WTC11 (cell line): ENCODE results near the gene SSRP1. TPM values are rescaled to one million over a fixed set of nuclear protein-coding genes. Genes with fewer than 3 reads are reported as not detected.
"Not testable (repeated sequence)": the region's sequence is repeated elsewhere in the genome, so short reads cannot be mapped to it uniquely, and the experiment has no call there.

Experiments
- ATAC-seq: fragments of 200-7000 bp; cut with Tn5 transposase; 2 replicates; pipeline ENCODE4 v1.10.0; 2021; ENCODE audit warnings: mild to moderate bottlenecking, moderate library complexity
- CTCF ChIA-PET: fragments of 300-600 bp; sonication (Branson Sonifier 250); formaldehyde crosslinking; loops from one replicate; lab custom pipeline; 2021; ENCODE audit warnings: antibody characterized with exemption; lab: Charles Lee
- POLR2A ChIA-PET: fragments of 350-600 bp; sonication (Branson Sonifier 250); formaldehyde crosslinking; loops from one replicate; lab custom pipeline; 2021; ENCODE audit warnings: antibody characterized with exemption; lab: Charles Lee
- DNase-seq: peaks from one replicate; pipeline ENCODE4 v3.0.0; 2021; ENCODE audit warnings: low spot score
- H3K27ac Mint-ChIP-seq: 2 replicates; pipeline ENCODE4 v1.8.0; 2021; ENCODE audit warnings: mixed read lengths
- H3K27me3 Mint-ChIP-seq: 2 replicates; pipeline ENCODE4 v1.8.0; 2021; ENCODE audit warnings: low read depth, mild to moderate bottlenecking, moderate library complexity, mixed read lengths
- H3K36me3 Mint-ChIP-seq: 2 replicates; pipeline ENCODE4 v1.8.0; 2021; ENCODE audit warnings: mixed read lengths
- H3K4me1 Mint-ChIP-seq: 2 replicates; pipeline ENCODE4 v1.8.0; 2022; ENCODE audit warnings: mixed read lengths
- H3K4me3 Mint-ChIP-seq: 2 replicates; pipeline ENCODE4 v1.8.0; 2021; ENCODE audit warnings: mild to moderate bottlenecking, moderate library complexity, mixed read lengths
- H3K9me3 Mint-ChIP-seq: 2 replicates; pipeline ENCODE4 v1.8.0; 2021; ENCODE audit warnings: mixed read lengths
- ATF1 ChIP-seq: sonication (generic); formaldehyde crosslinking; IDR thresholded peaks from 2 replicates; pipeline ENCODE4 v1.8.1; 2023; ENCODE audit warnings: mild to moderate bottlenecking, moderate library complexity, missing genetic modification reagents
- ESRRA ChIP-seq: sonication (generic); formaldehyde crosslinking; IDR thresholded peaks from 2 replicates; pipeline ENCODE4 v1.8.1; 2022; ENCODE audit warnings: mild to moderate bottlenecking, missing genetic modification reagents, borderline replicate concordance
- FOXP1 ChIP-seq: sonication (generic); formaldehyde crosslinking; IDR thresholded peaks from 2 replicates; pipeline ENCODE4 v1.8.0; 2022; ENCODE audit warnings: missing genetic modification reagents, mild to moderate bottlenecking, moderate library complexity, borderline replicate concordance
- MYBL2 ChIP-seq: sonication (generic); formaldehyde crosslinking; IDR thresholded peaks from 2 replicates; pipeline ENCODE4 v1.8.1; 2023; ENCODE audit warnings: mild to moderate bottlenecking, moderate library complexity, missing genetic modification reagents
- NFYB ChIP-seq: sonication (generic); formaldehyde crosslinking; conservative IDR thresholded peaks from 2 replicates; pipeline ENCODE4 v1.8.0; 2022; ENCODE audit warnings: low read depth, missing genetic modification reagents
- ZBTB43 ChIP-seq: sonication (generic); formaldehyde crosslinking; IDR thresholded peaks from 2 replicates; pipeline ENCODE4 v1.8.1; 2023; ENCODE audit warnings: mild to moderate bottlenecking, missing genetic modification reagents
- ZNF423 ChIP-seq: fragments of 250-450 bp; sonication (Bioruptor Pico); IDR thresholded peaks from 2 replicates; pipeline ENCODE4 v2.1.2; 2022; ENCODE audit warnings: mild to moderate bottlenecking, moderate library complexity
- ZNF512 ChIP-seq: sonication (generic); formaldehyde crosslinking; IDR thresholded peaks from 2 replicates; pipeline ENCODE4 v1.8.1; 2022; ENCODE audit warnings: missing genetic modification reagents, borderline replicate concordance
- total RNA-seq: library from RNA; stranded (reverse); gene quantifications from 3 replicates; pipeline ENCODE4 v1.2.3, GENCODE V29; 2021
- TF ChIP-seq, protein P1 (sequence below): sonication (generic); formaldehyde crosslinking; IDR thresholded peaks from 2 replicates; pipeline ENCODE4 v1.8.1; 2023; ENCODE audit warnings: mild to moderate bottlenecking, missing genetic modification reagents, borderline replicate concordance
- TF ChIP-seq, protein P2 (sequence below): sonication (generic); formaldehyde crosslinking; IDR thresholded peaks from 2 replicates; pipeline ENCODE4 v1.8.1; 2022; ENCODE audit warnings: low read depth, mild to moderate bottlenecking, moderate library complexity, missing genetic modification reagents, borderline replicate concordance
- TF ChIP-seq, protein P3 (sequence below): fragments of 250-450 bp; sonication (Bioruptor Pico); IDR thresholded peaks from 2 replicates; pipeline ENCODE4 v1.9.0; 2021; ENCODE audit warnings: mild to moderate bottlenecking
- TF ChIP-seq, protein P4 (sequence below): fragments of 250-450 bp; sonication (Bioruptor Pico); IDR thresholded peaks from 2 replicates; pipeline ENCODE4 v1.8.0; 2021; ENCODE audit warnings: mild to moderate bottlenecking
- TF ChIP-seq, protein P5 (sequence below): sonication (generic); formaldehyde crosslinking; IDR thresholded peaks from 2 replicates; pipeline ENCODE4 v1.8.0; 2023; ENCODE audit warnings: mild to moderate bottlenecking, missing genetic modification reagents

SSRP1 gene
- total RNA-seq, 1 experiment from 2014 or later: 228 TPM

DNA sequence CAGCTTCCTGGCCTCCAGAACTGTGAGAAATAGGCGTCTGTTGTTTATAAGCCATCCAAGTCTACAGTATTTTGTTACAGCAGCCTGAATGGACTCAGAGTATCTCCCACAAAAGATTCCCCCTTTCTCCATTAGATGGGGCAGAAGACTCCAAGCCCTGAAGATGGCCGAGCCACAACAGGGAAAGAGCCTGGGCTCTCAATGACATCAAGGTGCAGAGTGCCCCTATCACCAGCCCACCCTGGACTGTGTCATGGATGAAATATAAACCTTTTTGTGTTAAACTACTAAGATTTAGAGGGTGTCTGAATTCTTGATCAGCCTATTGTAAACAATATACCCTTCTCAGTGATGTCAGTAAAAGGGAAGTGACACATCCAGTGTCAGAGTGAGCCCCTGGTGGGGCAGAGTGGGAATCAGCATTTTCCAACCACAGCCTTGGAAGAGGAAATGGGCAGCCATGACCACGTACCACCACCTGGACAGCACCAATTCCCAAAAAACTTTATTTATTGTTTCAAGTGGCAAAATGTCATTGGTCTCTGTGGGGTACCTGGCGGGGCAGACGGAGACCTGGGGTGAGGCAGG lies 36.4 kb downstream of the SSRP1 start:
- TF ChIP-seq NFYB (no peak), MYBL2 (CRISPR knock-in tag) (no peak), ESRRA (CRISPR knock-in tag) (no peak), FOXP1 (CRISPR knock-in tag) (no peak)
- TF ChIP-seq, protein P1, sequence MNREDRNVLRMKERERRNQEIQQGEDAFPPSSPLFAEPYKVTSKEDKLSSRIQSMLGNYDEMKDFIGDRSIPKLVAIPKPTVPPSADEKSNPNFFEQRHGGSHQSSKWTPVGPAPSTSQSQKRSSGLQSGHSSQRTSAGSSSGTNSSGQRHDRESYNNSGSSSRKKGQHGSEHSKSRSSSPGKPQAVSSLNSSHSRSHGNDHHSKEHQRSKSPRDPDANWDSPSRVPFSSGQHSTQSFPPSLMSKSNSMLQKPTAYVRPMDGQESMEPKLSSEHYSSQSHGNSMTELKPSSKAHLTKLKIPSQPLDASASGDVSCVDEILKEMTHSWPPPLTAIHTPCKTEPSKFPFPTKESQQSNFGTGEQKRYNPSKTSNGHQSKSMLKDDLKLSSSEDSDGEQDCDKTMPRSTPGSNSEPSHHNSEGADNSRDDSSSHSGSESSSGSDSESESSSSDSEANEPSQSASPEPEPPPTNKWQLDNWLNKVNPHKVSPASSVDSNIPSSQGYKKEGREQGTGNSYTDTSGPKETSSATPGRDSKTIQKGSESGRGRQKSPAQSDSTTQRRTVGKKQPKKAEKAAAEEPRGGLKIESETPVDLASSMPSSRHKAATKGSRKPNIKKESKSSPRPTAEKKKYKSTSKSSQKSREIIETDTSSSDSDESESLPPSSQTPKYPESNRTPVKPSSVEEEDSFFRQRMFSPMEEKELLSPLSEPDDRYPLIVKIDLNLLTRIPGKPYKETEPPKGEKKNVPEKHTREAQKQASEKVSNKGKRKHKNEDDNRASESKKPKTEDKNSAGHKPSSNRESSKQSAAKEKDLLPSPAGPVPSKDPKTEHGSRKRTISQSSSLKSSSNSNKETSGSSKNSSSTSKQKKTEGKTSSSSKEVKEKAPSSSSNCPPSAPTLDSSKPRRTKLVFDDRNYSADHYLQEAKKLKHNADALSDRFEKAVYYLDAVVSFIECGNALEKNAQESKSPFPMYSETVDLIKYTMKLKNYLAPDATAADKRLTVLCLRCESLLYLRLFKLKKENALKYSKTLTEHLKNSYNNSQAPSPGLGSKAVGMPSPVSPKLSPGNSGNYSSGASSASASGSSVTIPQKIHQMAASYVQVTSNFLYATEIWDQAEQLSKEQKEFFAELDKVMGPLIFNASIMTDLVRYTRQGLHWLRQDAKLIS (CRISPR knock-in tag): no peak
- Mint-ChIP-seq H3K4me1 (peaks cover 18% of the 10 kb centered on the region), H3K9me3 (peaks cover 28% of the 10 kb centered on the region), H3K27ac (no peak overlapping the region), H3K4me3 (no peak overlapping the region), H3K36me3 (peaks cover 76% of the 10 kb centered on the region), H3K27me3 (no peaks in the 10 kb centered on the region)
- ATAC-seq (no peak), DNase-seq (no peak)
- ChIA-PET CTCF (no interaction called here), POLR2A (interaction anchor here (0.6 kb wide), 1 partner anchor 29 kb away, joined by 3 read pairs; no protein-coding TSS in a partner anchor)

DNA sequence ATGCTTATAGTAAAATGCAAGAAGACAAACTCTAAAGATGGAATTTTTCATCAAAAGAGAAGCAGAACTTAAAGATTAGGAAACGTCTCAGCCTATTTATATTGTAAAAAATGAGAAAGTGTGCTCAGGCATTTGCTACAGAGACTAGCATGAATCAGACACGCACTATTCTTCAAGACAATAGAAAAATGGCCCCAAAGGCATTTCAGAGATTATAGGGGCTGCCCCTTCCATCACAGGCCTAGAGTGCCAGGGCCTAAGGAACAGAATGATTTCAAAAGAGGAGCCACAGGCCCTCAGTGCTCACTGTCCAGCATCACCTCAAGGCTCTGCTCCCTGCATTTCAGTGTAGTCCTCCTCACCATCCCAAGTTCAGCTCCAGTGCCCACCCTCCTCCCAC lies 38.5 kb downstream of the SSRP1 start:
- ChIA-PET CTCF (no interaction called here), POLR2A (no interaction called here)
- no peaks in the 10 kb centered on the region for H3K27me3 Mint-ChIP-seq
- H3K4me1 Mint-ChIP-seq: peaks cover 7% of the 10 kb centered on the region
- TF ChIP-seq, protein P2, sequence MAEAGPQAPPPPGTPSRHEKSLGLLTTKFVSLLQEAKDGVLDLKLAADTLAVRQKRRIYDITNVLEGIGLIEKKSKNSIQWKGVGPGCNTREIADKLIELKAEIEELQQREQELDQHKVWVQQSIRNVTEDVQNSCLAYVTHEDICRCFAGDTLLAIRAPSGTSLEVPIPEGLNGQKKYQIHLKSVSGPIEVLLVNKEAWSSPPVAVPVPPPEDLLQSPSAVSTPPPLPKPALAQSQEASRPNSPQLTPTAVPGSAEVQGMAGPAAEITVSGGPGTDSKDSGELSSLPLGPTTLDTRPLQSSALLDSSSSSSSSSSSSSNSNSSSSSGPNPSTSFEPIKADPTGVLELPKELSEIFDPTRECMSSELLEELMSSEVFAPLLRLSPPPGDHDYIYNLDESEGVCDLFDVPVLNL (CRISPR knock-in tag): no peak
- TF ChIP-seq ZBTB43: no peak
- no peak for TF ChIP-seq ZNF512 (CRISPR knock-in tag)
- TF ChIP-seq, protein P3, sequence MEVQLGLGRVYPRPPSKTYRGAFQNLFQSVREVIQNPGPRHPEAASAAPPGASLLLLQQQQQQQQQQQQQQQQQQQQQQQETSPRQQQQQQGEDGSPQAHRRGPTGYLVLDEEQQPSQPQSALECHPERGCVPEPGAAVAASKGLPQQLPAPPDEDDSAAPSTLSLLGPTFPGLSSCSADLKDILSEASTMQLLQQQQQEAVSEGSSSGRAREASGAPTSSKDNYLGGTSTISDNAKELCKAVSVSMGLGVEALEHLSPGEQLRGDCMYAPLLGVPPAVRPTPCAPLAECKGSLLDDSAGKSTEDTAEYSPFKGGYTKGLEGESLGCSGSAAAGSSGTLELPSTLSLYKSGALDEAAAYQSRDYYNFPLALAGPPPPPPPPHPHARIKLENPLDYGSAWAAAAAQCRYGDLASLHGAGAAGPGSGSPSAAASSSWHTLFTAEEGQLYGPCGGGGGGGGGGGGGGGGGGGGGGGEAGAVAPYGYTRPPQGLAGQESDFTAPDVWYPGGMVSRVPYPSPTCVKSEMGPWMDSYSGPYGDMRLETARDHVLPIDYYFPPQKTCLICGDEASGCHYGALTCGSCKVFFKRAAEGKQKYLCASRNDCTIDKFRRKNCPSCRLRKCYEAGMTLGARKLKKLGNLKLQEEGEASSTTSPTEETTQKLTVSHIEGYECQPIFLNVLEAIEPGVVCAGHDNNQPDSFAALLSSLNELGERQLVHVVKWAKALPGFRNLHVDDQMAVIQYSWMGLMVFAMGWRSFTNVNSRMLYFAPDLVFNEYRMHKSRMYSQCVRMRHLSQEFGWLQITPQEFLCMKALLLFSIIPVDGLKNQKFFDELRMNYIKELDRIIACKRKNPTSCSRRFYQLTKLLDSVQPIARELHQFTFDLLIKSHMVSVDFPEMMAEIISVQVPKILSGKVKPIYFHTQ: no peak
- no peak for TF ChIP-seq ZNF423
- TF ChIP-seq, protein P4, sequence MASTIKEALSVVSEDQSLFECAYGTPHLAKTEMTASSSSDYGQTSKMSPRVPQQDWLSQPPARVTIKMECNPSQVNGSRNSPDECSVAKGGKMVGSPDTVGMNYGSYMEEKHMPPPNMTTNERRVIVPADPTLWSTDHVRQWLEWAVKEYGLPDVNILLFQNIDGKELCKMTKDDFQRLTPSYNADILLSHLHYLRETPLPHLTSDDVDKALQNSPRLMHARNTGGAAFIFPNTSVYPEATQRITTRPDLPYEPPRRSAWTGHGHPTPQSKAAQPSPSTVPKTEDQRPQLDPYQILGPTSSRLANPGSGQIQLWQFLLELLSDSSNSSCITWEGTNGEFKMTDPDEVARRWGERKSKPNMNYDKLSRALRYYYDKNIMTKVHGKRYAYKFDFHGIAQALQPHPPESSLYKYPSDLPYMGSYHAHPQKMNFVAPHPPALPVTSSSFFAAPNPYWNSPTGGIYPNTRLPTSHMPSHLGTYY (CRISPR knock-in tag): no peak
- TF ChIP-seq, protein P5, sequence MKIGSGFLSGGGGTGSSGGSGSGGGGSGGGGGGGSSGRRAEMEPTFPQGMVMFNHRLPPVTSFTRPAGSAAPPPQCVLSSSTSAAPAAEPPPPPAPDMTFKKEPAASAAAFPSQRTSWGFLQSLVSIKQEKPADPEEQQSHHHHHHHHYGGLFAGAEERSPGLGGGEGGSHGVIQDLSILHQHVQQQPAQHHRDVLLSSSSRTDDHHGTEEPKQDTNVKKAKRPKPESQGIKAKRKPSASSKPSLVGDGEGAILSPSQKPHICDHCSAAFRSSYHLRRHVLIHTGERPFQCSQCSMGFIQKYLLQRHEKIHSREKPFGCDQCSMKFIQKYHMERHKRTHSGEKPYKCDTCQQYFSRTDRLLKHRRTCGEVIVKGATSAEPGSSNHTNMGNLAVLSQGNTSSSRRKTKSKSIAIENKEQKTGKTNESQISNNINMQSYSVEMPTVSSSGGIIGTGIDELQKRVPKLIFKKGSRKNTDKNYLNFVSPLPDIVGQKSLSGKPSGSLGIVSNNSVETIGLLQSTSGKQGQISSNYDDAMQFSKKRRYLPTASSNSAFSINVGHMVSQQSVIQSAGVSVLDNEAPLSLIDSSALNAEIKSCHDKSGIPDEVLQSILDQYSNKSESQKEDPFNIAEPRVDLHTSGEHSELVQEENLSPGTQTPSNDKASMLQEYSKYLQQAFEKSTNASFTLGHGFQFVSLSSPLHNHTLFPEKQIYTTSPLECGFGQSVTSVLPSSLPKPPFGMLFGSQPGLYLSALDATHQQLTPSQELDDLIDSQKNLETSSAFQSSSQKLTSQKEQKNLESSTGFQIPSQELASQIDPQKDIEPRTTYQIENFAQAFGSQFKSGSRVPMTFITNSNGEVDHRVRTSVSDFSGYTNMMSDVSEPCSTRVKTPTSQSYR (CRISPR knock-in tag): no peak
- no peak for TF ChIP-seq ATF1 (CRISPR knock-in tag)
- ATAC-seq (no peak), DNase-seq (no peak)
- H3K4me3 Mint-ChIP-seq: no peak overlapping the region
- H3K36me3 Mint-ChIP-seq: peaks cover 59% of the 10 kb centered on the region
- no peak overlapping the region for H3K27ac Mint-ChIP-seq
- peaks cover 28% of the 10 kb centered on the region for H3K9me3 Mint-ChIP-seq

GRCh38 chr11:57296205-57296604 lies 39.5 kb downstream of the SSRP1 start:
- CTCF ChIA-PET, POLR2A ChIA-PET: not testable (repeated sequence)

More at GRCh38 chr11:57296205-57296604, 39.5 kb downstream of the SSRP1 start:
- H3K27me3 Mint-ChIP-seq, H3K27ac Mint-ChIP-seq, ATAC-seq, H3K4me1 Mint-ChIP-seq, H3K4me3 Mint-ChIP-seq, DNase-seq: not testable (repeated sequence)
- Mint-ChIP-seq H3K36me3 (peaks cover 49% of the 10 kb centered on the region), H3K9me3 (peaks cover 28% of the 10 kb centered on the region)
